NCI-H1417 (cell line): Measurements from ENCODE around the gene GNAS.
"Not testable (repeated sequence)": the region's sequence is repeated elsewhere in the genome, so short reads cannot be mapped to it uniquely, and the experiment has no call there.

Experiments used
- DNase-seq, 3 experiments: peaks; one replicate each; lab custom pipeline; 2025; lab: John Stamatoyannopoulos, UW

GNAS gene

GRCh38 chr20:58828136-58828535, 24.4 kb upstream of the GNAS start:
- no peak for DNase-seq

- not testable (repeated sequence) for DNase-seq
Measured at GRCh38 chr20:58828804-58829203, 23.7 kb upstream of the GNAS start.

- no peak for DNase-seq
Measured at GRCh38 chr20:58829531-58829941, 23.0 kb upstream of the GNAS start.

- DNase-seq: no peak
Measured at GRCh38 chr20:58832457-58832856, 20.1 kb upstream of the GNAS start.

- peak in 2 of 3 experiments; percentile 70 to 94 for DNase-seq
Measured at GRCh38 chr20:58833921-58834320, 18.6 kb upstream of the GNAS start.

- no peak for DNase-seq
Measured at GRCh38 chr20:58835231-58835630, 17.3 kb upstream of the GNAS start.

- DNase-seq: no peak
Measured at GRCh38 chr20:58836616-58837204, 15.8 kb upstream of the GNAS start.

GRCh38 chr20:58837717-58838116, 14.8 kb upstream of the GNAS start:
- DNase-seq: no peak

- DNase-seq: no peak
Measured at GRCh38 chr20:58838174-58838573, 14.3 kb upstream of the GNAS start.

- peak; percentile 43 to 81 (median 67) for DNase-seq
Measured at GRCh38 chr20:58839474-58839874, 13.0 kb upstream of the GNAS start.

GRCh38 chr20:58839991-58840747, 12.3 kb upstream of the GNAS start:
- DNase-seq: no peak

GRCh38 chr20:58840816-58841538, 11.5 kb upstream of the GNAS start:
- DNase-seq: no peak

GRCh38 chr20:58841539-58842264, 10.8 kb upstream of the GNAS start:
- DNase-seq: no peak

GRCh38 chr20:58842276-58842675, 10.2 kb upstream of the GNAS start:
- no peak for DNase-seq

GRCh38 chr20:58843128-58843556, 9.4 kb upstream of the GNAS start:
- no peak for DNase-seq

GRCh38 chr20:58845706-58846105, 6.8 kb upstream of the GNAS start:
- no peak for DNase-seq

- DNase-seq: no peak
Measured at GRCh38 chr20:58847463-58847862, 5.1 kb upstream of the GNAS start.

- no peak for DNase-seq
Measured at GRCh38 chr20:58850693-58851174, 1.8 kb upstream of the GNAS start, which contains the start of gene GNAS-AS1. TSS of gene GNAS-AS1 (minus strand) at chr20:58850902.

- no peak for DNase-seq
Measured at GRCh38 chr20:58851221-58851968, 1.1 kb upstream of the GNAS start.

GRCh38 chr20:58851969-58852458, 502 bp upstream of the GNAS start:
- no peak for DNase-seq

- DNase-seq: no peak
Measured at GRCh38 chr20:58853466-58853865, 950 bp downstream of the GNAS start.
